Measurements from ENCODE around the gene SNRK. TPM values are rescaled to one million over a fixed set of nuclear protein-coding genes. Genes with fewer than 3 reads are reported as not detected.
A peak's percentile ranks its signal among the peaks of the same experiment; 100 is the strongest.

SNRK gene
- total and polyA plus RNA-seq, 9 of the 15 experiments (the other 6 are each of a cell fraction or from before 2014, with no cell fraction given), result 1.7 to 12.3 (median 7.3) TPM

DNA sequence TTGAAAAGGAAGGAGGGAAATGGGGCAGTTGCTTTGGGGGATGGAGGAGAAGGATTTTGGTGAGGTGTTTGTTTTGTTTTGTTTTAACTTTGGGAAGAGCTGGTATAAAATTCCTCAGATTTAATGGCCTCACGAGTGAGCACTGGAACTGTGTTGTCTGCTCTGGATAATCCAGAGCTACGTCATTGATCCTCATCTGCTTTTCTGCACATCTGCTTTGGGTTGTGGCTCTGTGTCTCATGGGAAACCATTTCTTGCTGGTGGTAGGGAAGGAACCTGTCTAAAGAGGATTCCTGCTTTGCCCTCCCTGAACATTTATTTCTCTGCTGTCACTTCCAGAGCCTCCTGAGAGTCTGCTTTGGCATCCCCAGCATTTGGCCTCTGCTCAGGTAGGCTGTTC is 3.1 kb downstream of the SNRK start:
- Histone ChIP-seq H3K9me1 (ENCODE audit: control insufficient read depth, insufficient read depth, low read length) (no peaks in the 10 kb centered on the region), H3K4me1 (replicated peaks in 1 of 2; ENCODE audit: control insufficient read depth in 2 of 2, insufficient read depth in 2 of 2, low read length in 2 of 2) (peaks cover 12% of the 10 kb centered on the region in 2 experiments; a peak in 4 of 5 replicates), H3K27ac (ENCODE audit: extremely low read depth, low read depth, low read length) (no peak overlapping the region), H4K20me1 (replicated peaks; ENCODE audit: control insufficient read depth, insufficient read depth, low read length) (peaks cover 11% of the 10 kb centered on the region), H3K27me3 (ENCODE audit: control insufficient read depth in 2 of 2, insufficient read depth in 2 of 2, low read length in 2 of 2) (no peaks in the 10 kb centered on the region), H3K9me3 (replicated peaks; ENCODE audit: control insufficient read depth, insufficient read depth, low read depth, low read length) (no peaks in the 10 kb centered on the region), H3K4me3 (no peak overlapping the region), H3K4me2 (ENCODE audit: insufficient read depth, low read length) (no peak overlapping the region), H2AFZ (ENCODE audit: low read depth, low read length) (no peak overlapping the region), H3K36me3 (ENCODE audit: control insufficient read depth, insufficient read depth, low read length) (peaks cover 8% of the 10 kb centered on the region; the same call in 1 of the 3 replicates), H3K9ac (ENCODE audit: insufficient read depth in 1 of 2, low read depth in 2 of 2, low read length in 2 of 2) (no peak overlapping the region), H3K79me2 (ENCODE audit: control insufficient read depth, insufficient read depth, low read length) (peaks cover 37% of the 10 kb centered on the region)
- ChIA-PET POLR2A (interaction anchor here (1.6 kb wide), 1 partner anchor 10 kb away, joined by 3 read pairs; no protein-coding TSS in a partner anchor), CTCF (ENCODE audit: low intra/inter-chr PET ratio) (no interaction called here)
- BruUV-seq (replicated peaks), result no TSS peak
- intact Hi-C loops (cut with micrococcal nuclease), result no loop called here
- TF ChIP-seq TFAP4 (CRISPR knock-in tag; IDR thresholded peaks at IDR 0.05; ENCODE audit: borderline replicate concordance), result no peak
- ATAC-seq (no peak), DNase-seq (ENCODE audit: extremely low read depth in 1 of 4, low spot score in 3 of 4) (no peak), FAIRE-seq (no peak)
- in situ Hi-C loops (cut with MboI), result no loop called here
- WGBS (ENCODE audit: insufficient coverage, low coverage, missing lambda C conversion rate), result 78% methylated on average over 2 of the region's 2 CpGs

DNA sequence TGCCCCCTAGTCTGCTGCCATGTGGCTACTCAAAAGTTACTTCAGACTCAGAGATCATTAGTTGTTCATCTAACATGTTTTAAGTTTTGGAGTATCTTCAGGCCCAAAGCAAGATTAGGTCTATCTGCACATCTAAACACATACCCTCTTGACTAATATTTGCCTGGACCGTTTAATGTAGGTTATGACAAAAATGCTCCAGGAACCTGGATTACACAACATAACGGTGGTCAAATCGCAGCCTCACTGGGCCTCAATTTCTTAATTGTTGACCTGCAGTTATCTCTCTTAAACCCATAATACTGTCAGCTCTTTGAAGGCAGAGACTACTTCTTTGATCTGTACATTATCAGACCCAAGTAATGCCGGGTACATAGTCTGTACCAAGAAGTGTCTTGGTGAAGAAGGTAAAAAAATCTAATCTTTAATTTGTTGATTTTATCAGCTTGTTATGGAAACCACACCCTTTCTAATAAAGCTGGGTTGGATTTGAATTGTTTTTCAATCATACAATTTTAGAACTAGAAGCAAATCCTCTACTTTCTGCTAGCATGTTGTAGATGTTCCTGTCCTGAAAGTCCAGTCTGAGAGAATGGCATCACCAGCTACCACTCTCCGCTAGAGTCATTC is 3.6 kb downstream of the SNRK start:
- H3K9me3 ChIP-seq (replicated peaks; ENCODE audit: control insufficient read depth, insufficient read depth, low read depth, low read length), result no peaks in the 10 kb centered on the region
- no peak overlapping the region for H3K4me2 ChIP-seq (ENCODE audit: insufficient read depth, low read length)
- no peak for ATAC-seq
- ChIA-PET CTCF (ENCODE audit: low intra/inter-chr PET ratio) (no interaction called here), POLR2A (interaction anchor here (0.7 to 1.8 kb wide), 7 partner anchors 10 to 462 kb away, joined by 3 to 7 read pairs (median 3); no protein-coding TSS in a partner anchor)
- no peak overlapping the region for H2AFZ ChIP-seq (ENCODE audit: low read depth, low read length)
- BruUV-seq (replicated peaks), result no TSS peak
- H3K79me2 ChIP-seq (ENCODE audit: control insufficient read depth, insufficient read depth, low read length), result peaks cover 42% of the 10 kb centered on the region
- H3K36me3 ChIP-seq (ENCODE audit: control insufficient read depth, insufficient read depth, low read length), result peaks cover 8% of the 10 kb centered on the region; the same call in 1 of the 3 replicates
- no peaks in the 10 kb centered on the region for H3K27me3 ChIP-seq (ENCODE audit: control insufficient read depth in 2 of 2, insufficient read depth in 2 of 2, low read length in 2 of 2)
- intact Hi-C loops (cut with micrococcal nuclease) (no loop called here), in situ Hi-C loops (cut with MboI) (no loop called here)
- no peaks in the 10 kb centered on the region for H3K9me1 ChIP-seq (ENCODE audit: control insufficient read depth, insufficient read depth, low read length)
- no peak overlapping the region for H3K9ac ChIP-seq (ENCODE audit: insufficient read depth in 1 of 2, low read depth in 2 of 2, low read length in 2 of 2)
- TF ChIP-seq PRPF4 (IDR thresholded peaks at IDR 0.05; ENCODE audit: insufficient read depth, low read depth, low read length, poor library complexity, severe bottlenecking) (no peak), ZBTB40 (IDR thresholded peaks at IDR 0.05) (peak; percentile 79), ZBTB40 (CRISPR knock-in tag; IDR thresholded peaks at IDR 0.05) (no peak)
- 77% methylated on average over 5 of the region's 5 CpGs for WGBS (ENCODE audit: insufficient coverage, low coverage, missing lambda C conversion rate)
- H3K4me3 ChIP-seq, result no peak overlapping the region
- DNase-seq (ENCODE audit: extremely low read depth in 1 of 4, low spot score in 3 of 4), result no peak
- FAIRE-seq, result no peak
- no peak overlapping the region for H3K27ac ChIP-seq (ENCODE audit: extremely low read depth, low read depth, low read length)
- H3K4me1 ChIP-seq (replicated peaks in 1 of 2; ENCODE audit: control insufficient read depth in 2 of 2, insufficient read depth in 2 of 2, low read length in 2 of 2), result peaks cover 12% of the 10 kb centered on the region in 2 experiments; a peak in 4 of 5 replicates
- peaks cover 11% of the 10 kb centered on the region for H4K20me1 ChIP-seq (replicated peaks; ENCODE audit: control insufficient read depth, insufficient read depth, low read length)

Measured in K562 (cell line).